ENCODE results near the gene JAKMIP2. TPM values are rescaled to one million over a fixed set of nuclear protein-coding genes. Genes with fewer than 3 reads are reported as not detected.
"Not testable (repeated sequence)": the region's sequence is repeated elsewhere in the genome, so short reads cannot be mapped to it uniquely, and the experiment has no call there.

JAKMIP2 gene
- total and polyA plus RNA-seq, 8 donors = 0.19 to 2.6 (median 0.67) TPM

- H3K4me3 ChIP-seq = no peak overlapping the region
- DNase-seq = no peak
- ATAC-seq = no peak
- FAIRE-seq = no peak
- H3K27me3 ChIP-seq = no peaks in the 10 kb centered on the region
- no peaks in the 10 kb centered on the region for H3K9me3 ChIP-seq
- WGBS, 2 donors = 73 to 80% methylated on average over 3 of the region's 3 CpGs
- no peaks in the 10 kb centered on the region for H3K36me3 ChIP-seq
- peaks cover 0 to 10% (median 0%) of the 10 kb centered on the region in 3 donors for H3K4me1 ChIP-seq
- intact Hi-C loops (cut with DNase I) = no loop called here
- no peak for TF ChIP-seq CTCF (IDR thresholded peaks at IDR 0.05)
- H3K27ac ChIP-seq = no peak overlapping the region
Observed at GRCh38 chr5:147642666-147643065, 139.9 kb downstream of the JAKMIP2 start.

- no peaks in the 10 kb centered on the region for H3K36me3 ChIP-seq
- DNase-seq (no peak), FAIRE-seq (no peak), ATAC-seq (peak in 3 of 4 donors; percentile 32 to 62 (median 47))
- H3K9me3 ChIP-seq = no peaks in the 10 kb centered on the region
- no peak overlapping the region for H3K27ac ChIP-seq
- H3K4me3 ChIP-seq = no peak overlapping the region
- 38 to 43% methylated on average over 5 of the region's 5 CpGs for WGBS, 2 donors
- intact Hi-C loops (cut with DNase I) = loop anchor here in 1 of 3 donors (10.0 kb wide), 1 partner anchor 175 kb away; no protein-coding TSS in a partner anchor
- H3K27me3 ChIP-seq = no peaks in the 10 kb centered on the region
- peaks cover 0 to 10% (median 0%) of the 10 kb centered on the region in 3 donors for H3K4me1 ChIP-seq
- TF ChIP-seq CTCF (IDR thresholded peaks at IDR 0.05) = no peak
Observed at GRCh38 chr5:147639321-147639720, 143.2 kb downstream of the JAKMIP2 start.

- no peak for FAIRE-seq
- TF ChIP-seq CTCF (IDR thresholded peaks at IDR 0.05) = no peak
- Histone ChIP-seq H3K4me1 (peaks cover 0 to 10% (median 0%) of the 10 kb centered on the region in 3 donors), H3K36me3 (no peaks in the 10 kb centered on the region), H3K27ac (no peak overlapping the region), H3K27me3 (no peaks in the 10 kb centered on the region), H3K4me3 (no peak overlapping the region), H3K9me3 (no peaks in the 10 kb centered on the region)
- DNase-seq = no peak
- intact Hi-C loops (cut with DNase I) = loop anchor here in 1 of 3 donors (10.0 kb wide), 1 partner anchor 178 kb away; no protein-coding TSS in a partner anchor
- 94 to 95% methylated on average over 3 of the region's 3 CpGs for WGBS, 2 donors
- ATAC-seq = no peak
Observed at GRCh38 chr5:147636729-147636984, 145.9 kb downstream of the JAKMIP2 start.

GRCh38 chr5:147635882-147636728, 146.4 kb downstream of the JAKMIP2 start:
- DNase-seq (no peak), FAIRE-seq (no peak), ATAC-seq (peak in 2 of 4 donors; percentile 31 to 45)
- Histone ChIP-seq H3K4me3 (no peak overlapping the region), H3K36me3 (no peaks in the 10 kb centered on the region), H3K9me3 (no peaks in the 10 kb centered on the region), H3K27me3 (no peaks in the 10 kb centered on the region), H3K27ac (no peak overlapping the region), H3K4me1 (peaks cover 0 to 10% (median 0%) of the 10 kb centered on the region in 3 donors)
- 87 to 89% methylated on average over 15 of the region's 15 CpGs for WGBS, 2 donors
- intact Hi-C loops (cut with DNase I) = loop anchor here in 1 of 3 donors (10.0 kb wide), 1 partner anchor 179 kb away; no protein-coding TSS in a partner anchor
- no peak for TF ChIP-seq CTCF (IDR thresholded peaks at IDR 0.05)

- not testable (repeated sequence) for H3K9me3 ChIP-seq, FAIRE-seq, H3K36me3 ChIP-seq, H3K27ac ChIP-seq, H3K4me1 ChIP-seq, ATAC-seq, DNase-seq, H3K4me3 ChIP-seq, H3K27me3 ChIP-seq
- intact Hi-C loops (cut with DNase I) = loop anchor here in 1 of 3 donors (10.0 kb wide), 1 partner anchor 179 kb away; no protein-coding TSS in a partner anchor
- 93 to 96% methylated on average over 5 of the region's 5 CpGs for WGBS, 2 donors
Observed at GRCh38 chr5:147635439-147635838, 147.1 kb downstream of the JAKMIP2 start.
